GM18951 (cell line): ENCODE results near the gene CIZ1.
"Not testable (repeated sequence)": the region's sequence is repeated elsewhere in the genome, so short reads cannot be mapped to it uniquely, and the experiment has no call there.

Experiments
- POLR2A ChIP-seq: IDR thresholded peaks from 4 replicates; pipeline ENCODE4 v1.6.1; 2011; ENCODE audit warnings: mild to moderate bottlenecking; ENCODE audit not compliant: insufficient read length, insufficient read depth; ENCODE audit errors: extremely low read depth
- in situ Hi-C: fragments of 300-500 bp; cut with MboI; formaldehyde crosslinking; loops from one replicate; pipeline ENCODE4 v1.12.0; 2022; ENCODE audit warnings: low sequenced_read_pairs, mixed read lengths, inconsistent platforms; ENCODE audit not compliant: unreplicated experiment

Gene CIZ1

DNA sequence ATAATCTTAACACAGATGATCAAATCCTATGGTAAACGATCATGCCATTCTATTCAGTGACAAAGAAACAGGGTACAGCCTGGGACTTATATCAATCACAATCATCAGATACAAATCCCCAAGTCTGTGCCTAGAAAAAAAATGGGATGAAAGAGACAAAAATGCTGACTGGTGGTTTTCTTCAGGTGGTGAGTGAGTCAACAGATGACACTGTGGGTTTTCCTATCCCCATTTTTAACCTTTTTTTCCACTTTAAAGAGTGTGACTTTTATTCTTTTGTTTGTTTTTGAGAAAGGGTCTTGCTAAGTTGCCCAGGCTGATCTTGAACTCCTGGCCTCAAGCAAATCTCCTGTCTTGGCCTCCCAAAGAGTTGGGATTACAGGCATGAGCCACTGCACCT is 3.2 kb downstream of the CIZ1 start:
- in situ Hi-C loops: no loop called here
- TF ChIP-seq POLR2A: no peak

- TF ChIP-seq POLR2A: no peak
Measured at GRCh38 chr9:128187361-128187760, 4.0 kb downstream of the CIZ1 start.

GRCh38 chr9:128185979-128186965 is 5.1 kb downstream of the CIZ1 start:
- in situ Hi-C loops: no loop called here
- TF ChIP-seq POLR2A: no peak

More at GRCh38 chr9:128187361-128187760, 4.0 kb downstream of the CIZ1 start:
- in situ Hi-C loops: no loop called here

- TF ChIP-seq POLR2A: no peak
- in situ Hi-C loops: no loop called here
Measured at GRCh38 chr9:128182893-128183588, 8.3 kb downstream of the CIZ1 start.

- in situ Hi-C loops: not testable (repeated sequence)
Measured at GRCh38 chr9:128181480-128181879, 9.9 kb downstream of the CIZ1 start.

- in situ Hi-C loops: no loop called here
- no peak for TF ChIP-seq POLR2A
Measured at GRCh38 chr9:128180447-128180846, 10.9 kb downstream of the CIZ1 start.

DNA sequence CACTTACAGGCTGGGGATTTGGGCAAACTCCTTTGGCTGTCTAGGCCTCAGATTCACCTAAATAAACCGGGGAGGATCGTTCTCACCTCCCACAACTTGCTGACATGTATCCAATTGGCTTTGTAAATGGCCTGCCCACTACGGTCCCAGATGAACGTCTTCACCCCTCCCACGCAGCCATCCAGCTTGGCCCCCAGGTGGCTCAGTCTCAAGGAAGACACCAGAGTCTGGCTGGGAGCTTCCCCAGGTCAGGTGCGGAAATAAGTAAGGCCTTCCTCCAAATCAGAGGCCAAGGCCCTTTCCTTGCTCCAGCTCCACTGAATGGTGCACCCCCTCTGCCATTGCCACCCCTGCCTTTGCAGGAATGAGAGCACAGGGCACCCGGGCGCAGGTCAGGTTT is 11.4 kb downstream of the CIZ1 start:
- in situ Hi-C loops: no loop called here

DNA sequence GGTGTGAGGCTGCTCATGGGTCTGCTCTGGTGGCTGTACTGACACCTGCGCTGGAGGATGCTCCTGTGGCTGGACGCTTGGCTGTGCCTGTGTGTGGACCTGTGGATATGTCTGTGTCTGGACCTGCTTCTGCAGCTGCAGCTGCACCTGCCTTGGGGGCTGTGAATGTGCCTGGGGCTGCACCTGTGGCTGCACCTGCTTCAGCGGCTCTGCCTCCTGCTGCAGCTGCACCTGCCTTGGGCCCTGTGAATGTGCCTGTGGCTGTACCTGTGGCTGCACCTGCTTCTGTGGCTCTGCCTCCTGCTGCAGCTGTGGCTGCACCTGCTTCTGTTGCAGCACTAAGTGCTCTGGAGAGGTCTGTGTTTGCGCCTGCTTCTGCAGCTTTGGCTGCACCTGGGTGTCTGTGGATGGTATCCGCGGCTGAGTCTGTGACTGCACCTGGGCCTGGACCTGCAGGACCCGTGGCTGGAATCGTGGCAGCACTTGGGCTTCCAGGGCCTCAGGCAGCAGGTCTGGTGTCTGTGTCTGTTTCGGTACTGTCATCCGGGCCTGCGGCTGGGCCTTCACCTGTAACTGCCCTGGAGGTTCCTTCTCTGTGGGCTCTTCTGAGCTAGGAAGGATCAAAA is 12.5 kb downstream of the CIZ1 start:
- in situ Hi-C loops: no loop called here
- no peak for TF ChIP-seq POLR2A

More for the DNA sequence above, 11.4 kb downstream of the CIZ1 start:
- no peak for TF ChIP-seq POLR2A

GRCh38 chr9:128175726-128176125 is 15.6 kb downstream of the CIZ1 start:
- TF ChIP-seq POLR2A: no peak
- in situ Hi-C loops: no loop called here

- in situ Hi-C loops: no loop called here
- no peak for TF ChIP-seq POLR2A
Measured at GRCh38 chr9:128175102-128175563, 16.2 kb downstream of the CIZ1 start.

DNA sequence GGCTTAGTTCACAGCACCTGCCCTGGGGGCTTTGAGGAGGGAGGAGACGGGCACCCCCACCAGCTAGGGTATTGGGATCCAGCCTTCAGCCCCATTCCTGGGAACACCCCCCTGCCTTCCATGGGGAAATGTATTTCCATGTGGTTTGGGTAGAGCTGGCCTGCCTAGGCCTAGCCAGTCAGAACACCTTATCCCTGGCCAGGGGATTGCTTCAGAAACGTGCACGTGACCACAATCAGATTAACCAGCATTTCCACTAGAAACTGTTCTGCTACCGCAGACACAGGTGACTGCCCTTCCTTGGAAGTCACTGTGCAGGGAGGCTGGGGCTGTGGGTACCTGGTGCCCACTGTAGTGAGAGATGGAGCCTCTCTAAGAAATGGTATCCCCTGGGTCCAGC is 17.3 kb downstream of the CIZ1 start:
- in situ Hi-C loops: no loop called here
- TF ChIP-seq POLR2A: no peak

DNA sequence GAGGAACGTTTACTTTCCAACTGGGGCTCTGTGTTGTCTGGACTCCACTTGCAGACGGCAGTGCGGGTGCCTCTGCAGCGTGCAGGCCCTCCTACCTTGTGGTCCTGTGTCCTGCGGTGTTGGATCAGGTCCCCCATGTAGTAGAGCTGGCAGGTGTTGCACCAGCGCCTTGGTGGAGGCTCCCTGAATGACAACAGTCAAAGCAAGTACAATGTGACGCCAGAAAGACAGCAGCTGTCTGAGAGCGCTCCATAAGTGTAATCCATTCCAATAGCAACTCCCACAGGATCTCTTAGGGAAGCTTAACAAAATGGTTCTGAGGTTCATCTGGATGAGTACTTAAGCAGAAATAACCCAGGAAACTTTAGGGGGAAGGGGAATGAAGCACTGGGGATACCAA is 21.4 kb downstream of the CIZ1 start:
- no peak for TF ChIP-seq POLR2A
- in situ Hi-C loops: no loop called here

GRCh38 chr9:128169492-128169891 is 21.9 kb downstream of the CIZ1 start:
- no peak for TF ChIP-seq POLR2A
- in situ Hi-C loops: no loop called here
